HepG2 (cell line): ENCODE data around the gene IFT52. TPM values are rescaled to one million over a fixed set of nuclear protein-coding genes. Genes with fewer than 3 reads are reported as not detected.

Experiments
- ELF4 ChIP-seq: sonication (generic); formaldehyde crosslinking; IDR thresholded peaks from 2 replicates; pipeline ENCODE4 v1.5.0; 2020; ENCODE audit warnings: missing genetic modification reagents, mild to moderate bottlenecking, moderate library complexity, borderline replicate concordance
- FOXK2 ChIP-seq: fragments of 450-650 bp; IDR thresholded peaks from 2 replicates; pipeline ENCODE4 v1.6.1; 2016
- GABPA ChIP-seq, 2 experiments: IDR thresholded peaks; 2 replicates each; pipeline ENCODE4 v1.6.1; 2011 to 2016; ENCODE audit warnings: low read depth in 2 of 2, low read length in 1 of 2, missing biosample characterization in 1 of 2, missing genetic modification characterization in 1 of 2
- MIER2 ChIP-seq: IDR thresholded peaks from 2 replicates; pipeline ENCODE4 v1.6.1; 2016; ENCODE audit warnings: missing biosample characterization, missing genetic modification reagents
- NFATC3 ChIP-seq: sonication (generic); formaldehyde crosslinking; IDR thresholded peaks from 2 replicates; pipeline ENCODE4 v1.5.1; 2020; ENCODE audit warnings: mild to moderate bottlenecking, missing genetic modification reagents
- RAD51 ChIP-seq: fragments of 450-650 bp; IDR thresholded peaks from 2 replicates; pipeline ENCODE4 v1.6.1; 2016; ENCODE audit warnings: borderline replicate concordance
- RBAK ChIP-seq: sonication (generic); formaldehyde crosslinking; IDR thresholded peaks from 2 replicates; pipeline ENCODE4 v1.5.1; 2020; ENCODE audit warnings: mild to moderate bottlenecking, missing genetic modification reagents
- ZFX ChIP-seq: sonication (generic); formaldehyde crosslinking; IDR thresholded peaks from 2 replicates; pipeline ENCODE4 v1.4.0; 2020; ENCODE audit warnings: mild to moderate bottlenecking, low read depth, missing genetic modification reagents, moderate library complexity
- ZNF143 ChIP-seq: sonication (generic); formaldehyde crosslinking; IDR thresholded peaks from 2 replicates; pipeline ENCODE4 v1.4.0; 2020; ENCODE audit warnings: missing genetic modification reagents
- ZNF383 ChIP-seq: sonication (generic); formaldehyde crosslinking; IDR thresholded peaks from 2 replicates; pipeline ENCODE4 v1.4.0; 2020; ENCODE audit warnings: missing genetic modification reagents, mild to moderate bottlenecking, borderline replicate concordance
- ZNF549 ChIP-seq: sonication (generic); formaldehyde crosslinking; IDR thresholded peaks from 2 replicates; pipeline ENCODE4 v1.5.0; 2020; ENCODE audit warnings: missing genetic modification reagents
- ZNF556 ChIP-seq: sonication (generic); formaldehyde crosslinking; IDR thresholded peaks from 2 replicates; pipeline ENCODE4 v1.4.0; 2020; ENCODE audit warnings: mild to moderate bottlenecking, missing genetic modification reagents, borderline replicate concordance
- ZNF589 ChIP-seq: sonication (generic); formaldehyde crosslinking; conservative IDR thresholded peaks from 2 replicates; pipeline ENCODE4 v1.8.0; 2022; ENCODE audit warnings: mild to moderate bottlenecking, moderate library complexity, missing genetic modification reagents
- ZNF766 ChIP-seq: sonication (generic); formaldehyde crosslinking; IDR thresholded peaks from 2 replicates; pipeline ENCODE4 v1.5.0; 2020; ENCODE audit warnings: missing genetic modification reagents, borderline replicate concordance
- polyA plus RNA-seq, 8 experiments: library from polyadenylated mRNA; depleted of rRNA in 3 of 8; stranded (reverse) in 7 of 8; unstranded in 1 of 8; fragments of >200 nt; fragmentation: Illumina TruSeq in 4 of 8; extraction: Trizol in 4 of 8; gene quantifications; 2 replicates each; pipeline versions ENCODE4 v1.2.1 to v1.2.3, GENCODE V29; 2011 to 2016; ENCODE audit warnings: low read depth in 4 of 8, missing spikeins in 1 of 8, mixed read lengths in 1 of 8; ENCODE audit not compliant: insufficient read depth in 1 of 8
- total RNA-seq, 5 experiments: library from RNA; depleted of rRNA; stranded (reverse); fragments of >200 nt; fragmentation: Illumina TruSeq; extraction: Trizol; gene quantifications; 2 replicates each; pipeline ENCODE4 v1.2.3, GENCODE V29; 2016; ENCODE audit warnings: low read depth in 1 of 5
- TF ChIP-seq, protein P1 (sequence below), 2 experiments: sonication (generic) in 1 of 2; formaldehyde crosslinking in 1 of 2; IDR thresholded peaks; 2 replicates each; pipeline versions ENCODE4 v1.6.1 to v1.9.0; 2014 to 2022; ENCODE audit warnings: antibody characterized with exemption in 1 of 2, borderline replicate concordance in 1 of 2, inconsistent platforms in 1 of 2, low read depth in 1 of 2, missing genetic modification reagents in 1 of 2
- TF ChIP-seq, protein P2 (sequence below): sonication (generic); formaldehyde crosslinking; IDR thresholded peaks from 2 replicates; pipeline ENCODE4 v1.4.0; 2020; ENCODE audit warnings: mild to moderate bottlenecking, missing genetic modification reagents
- TF ChIP-seq, protein P3 (sequence below): sonication (generic); formaldehyde crosslinking; IDR thresholded peaks from 2 replicates; pipeline ENCODE4 v1.5.1; 2020; ENCODE audit warnings: missing genetic modification reagents, mild to moderate bottlenecking, borderline replicate concordance
- TF ChIP-seq, protein P4 (sequence below): conservative IDR thresholded peaks from 2 replicates; pipeline ENCODE4 v1.6.1; 2018; ENCODE audit warnings: missing genetic modification reagents

IFT52 gene
- total and polyA plus RNA-seq, 2 of the 13 experiments (the other 11 are each of a cell fraction or from before 2014, with no cell fraction given): 48.0 to 64.0 TPM

DNA sequence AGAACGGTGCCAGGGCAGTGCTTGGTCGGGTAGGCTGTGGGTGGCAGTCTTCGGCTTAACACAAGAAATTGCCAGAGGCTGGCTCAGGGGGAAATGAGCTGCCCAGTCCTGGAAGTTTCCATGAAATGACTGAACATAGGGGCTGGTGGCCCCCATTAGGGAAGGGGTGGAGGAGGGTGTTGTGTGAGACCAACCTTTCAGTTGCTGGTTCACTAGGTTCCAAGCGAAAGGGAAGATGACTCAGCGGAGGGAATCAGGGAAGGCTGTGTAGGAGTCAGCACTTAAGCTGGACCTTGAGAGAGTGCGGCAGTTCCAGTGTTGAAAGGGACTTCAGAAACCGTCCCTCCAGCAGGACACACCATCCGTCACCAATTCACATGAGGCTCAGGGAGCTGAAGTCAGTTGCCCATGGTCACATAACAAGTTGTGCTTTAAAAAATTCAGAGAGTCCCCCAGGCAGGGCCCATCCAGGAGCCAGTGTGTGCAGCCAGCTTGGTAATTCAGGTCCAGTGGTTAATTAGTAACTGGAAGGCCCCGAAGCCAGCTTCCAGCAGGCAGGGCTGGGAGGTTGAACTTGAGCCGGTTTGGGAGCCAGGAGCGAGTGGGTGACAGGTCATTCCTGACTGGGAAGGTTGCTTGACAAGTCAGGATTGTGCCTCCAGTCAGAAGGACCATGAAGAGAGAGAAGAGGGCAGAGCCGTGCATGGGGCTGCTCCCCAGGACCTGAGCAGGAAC is 32.2 kb upstream of the IFT52 start, which contains the start of gene SGK2 (continued):
- TF ChIP-seq ZNF383 (CRISPR knock-in tag) (no peak; the same call in 1 of the 2 replicates), ZNF589 (no peak), ZNF766 (CRISPR knock-in tag) (peak; percentile 89; the same call in 1 of the 2 replicates), ZNF556 (CRISPR knock-in tag) (peak; percentile 41; the same call in 1 of the 2 replicates), GABPA (IDR thresholded peaks at IDR 0.05; ENCODE audit: low read depth, low read length) (no peak), GABPA (CRISPR knock-in tag; IDR thresholded peaks at IDR 0.05; ENCODE audit: low read depth) (no peak), ELF4 (CRISPR knock-in tag) (no peak), MIER2 (CRISPR knock-in tag) (no peak; the same call in none of the 2 replicates), FOXK2 (no peak), NFATC3 (CRISPR knock-in tag) (0 out of 2 replicates have a peak, but pooled peaks have one; percentile 30), RAD51 (no peak), ZNF143 (CRISPR knock-in tag) (peak; percentile 64; the same call in 1 of the 2 replicates), ZFX (peak; percentile 99), ZNF549 (CRISPR knock-in tag) (no peak), RBAK (peak; percentile 73; the same call in 1 of the 2 replicates)
- TF ChIP-seq, protein P1, sequence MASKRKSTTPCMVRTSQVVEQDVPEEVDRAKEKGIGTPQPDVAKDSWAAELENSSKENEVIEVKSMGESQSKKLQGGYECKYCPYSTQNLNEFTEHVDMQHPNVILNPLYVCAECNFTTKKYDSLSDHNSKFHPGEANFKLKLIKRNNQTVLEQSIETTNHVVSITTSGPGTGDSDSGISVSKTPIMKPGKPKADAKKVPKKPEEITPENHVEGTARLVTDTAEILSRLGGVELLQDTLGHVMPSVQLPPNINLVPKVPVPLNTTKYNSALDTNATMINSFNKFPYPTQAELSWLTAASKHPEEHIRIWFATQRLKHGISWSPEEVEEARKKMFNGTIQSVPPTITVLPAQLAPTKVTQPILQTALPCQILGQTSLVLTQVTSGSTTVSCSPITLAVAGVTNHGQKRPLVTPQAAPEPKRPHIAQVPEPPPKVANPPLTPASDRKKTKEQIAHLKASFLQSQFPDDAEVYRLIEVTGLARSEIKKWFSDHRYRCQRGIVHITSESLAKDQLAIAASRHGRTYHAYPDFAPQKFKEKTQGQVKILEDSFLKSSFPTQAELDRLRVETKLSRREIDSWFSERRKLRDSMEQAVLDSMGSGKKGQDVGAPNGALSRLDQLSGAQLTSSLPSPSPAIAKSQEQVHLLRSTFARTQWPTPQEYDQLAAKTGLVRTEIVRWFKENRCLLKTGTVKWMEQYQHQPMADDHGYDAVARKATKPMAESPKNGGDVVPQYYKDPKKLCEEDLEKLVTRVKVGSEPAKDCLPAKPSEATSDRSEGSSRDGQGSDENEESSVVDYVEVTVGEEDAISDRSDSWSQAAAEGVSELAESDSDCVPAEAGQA (IDR thresholded peaks at IDR 0.05; ENCODE audit: low read depth): no peak; the same call in 1 of the 2 replicates
- TF ChIP-seq, protein P1 (CRISPR knock-in tag; IDR thresholded peaks at IDR 0.05; ENCODE audit: borderline replicate concordance): no peak; the same call in 1 of the 2 replicates
- TF ChIP-seq, protein P2, sequence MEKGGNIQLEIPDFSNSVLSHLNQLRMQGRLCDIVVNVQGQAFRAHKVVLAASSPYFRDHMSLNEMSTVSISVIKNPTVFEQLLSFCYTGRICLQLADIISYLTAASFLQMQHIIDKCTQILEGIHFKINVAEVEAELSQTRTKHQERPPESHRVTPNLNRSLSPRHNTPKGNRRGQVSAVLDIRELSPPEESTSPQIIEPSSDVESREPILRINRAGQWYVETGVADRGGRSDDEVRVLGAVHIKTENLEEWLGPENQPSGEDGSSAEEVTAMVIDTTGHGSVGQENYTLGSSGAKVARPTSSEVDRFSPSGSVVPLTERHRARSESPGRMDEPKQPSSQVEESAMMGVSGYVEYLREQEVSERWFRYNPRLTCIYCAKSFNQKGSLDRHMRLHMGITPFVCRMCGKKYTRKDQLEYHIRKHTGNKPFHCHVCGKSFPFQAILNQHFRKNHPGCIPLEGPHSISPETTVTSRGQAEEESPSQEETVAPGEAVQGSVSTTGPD (CRISPR knock-in tag): no peak; the same call in 1 of the 2 replicates
- TF ChIP-seq, protein P3, sequence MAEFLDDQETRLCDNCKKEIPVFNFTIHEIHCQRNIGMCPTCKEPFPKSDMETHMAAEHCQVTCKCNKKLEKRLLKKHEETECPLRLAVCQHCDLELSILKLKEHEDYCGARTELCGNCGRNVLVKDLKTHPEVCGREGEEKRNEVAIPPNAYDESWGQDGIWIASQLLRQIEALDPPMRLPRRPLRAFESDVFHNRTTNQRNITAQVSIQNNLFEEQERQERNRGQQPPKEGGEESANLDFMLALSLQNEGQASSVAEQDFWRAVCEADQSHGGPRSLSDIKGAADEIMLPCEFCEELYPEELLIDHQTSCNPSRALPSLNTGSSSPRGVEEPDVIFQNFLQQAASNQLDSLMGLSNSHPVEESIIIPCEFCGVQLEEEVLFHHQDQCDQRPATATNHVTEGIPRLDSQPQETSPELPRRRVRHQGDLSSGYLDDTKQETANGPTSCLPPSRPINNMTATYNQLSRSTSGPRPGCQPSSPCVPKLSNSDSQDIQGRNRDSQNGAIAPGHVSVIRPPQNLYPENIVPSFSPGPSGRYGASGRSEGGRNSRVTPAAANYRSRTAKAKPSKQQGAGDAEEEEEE (CRISPR knock-in tag): no peak; the same call in 1 of the 2 replicates
- TF ChIP-seq, protein P4, sequence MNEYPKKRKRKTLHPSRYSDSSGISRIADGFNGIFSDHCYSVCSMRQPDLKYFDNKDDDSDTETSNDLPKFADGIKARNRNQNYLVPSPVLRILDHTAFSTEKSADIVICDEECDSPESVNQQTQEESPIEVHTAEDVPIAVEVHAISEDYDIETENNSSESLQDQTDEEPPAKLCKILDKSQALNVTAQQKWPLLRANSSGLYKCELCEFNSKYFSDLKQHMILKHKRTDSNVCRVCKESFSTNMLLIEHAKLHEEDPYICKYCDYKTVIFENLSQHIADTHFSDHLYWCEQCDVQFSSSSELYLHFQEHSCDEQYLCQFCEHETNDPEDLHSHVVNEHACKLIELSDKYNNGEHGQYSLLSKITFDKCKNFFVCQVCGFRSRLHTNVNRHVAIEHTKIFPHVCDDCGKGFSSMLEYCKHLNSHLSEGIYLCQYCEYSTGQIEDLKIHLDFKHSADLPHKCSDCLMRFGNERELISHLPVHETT: no peak; the same call in 1 of the 2 replicates
